Measurements from ENCODE around the gene CFAP410.

- TF ChIP-seq EZH2 (optimal IDR thresholded peaks at IDR 0.05; ENCODE audit: low read depth, low read length) = no peak
- TF ChIP-seq CTCF (IDR thresholded peaks at IDR 0.05; ENCODE audit: low read length) = no peak
- no peak for TF ChIP-seq EZH2phosphoT487 (IDR thresholded peaks at IDR 0.05; ENCODE audit: low read length)
Measured at GRCh38 chr21:44347911-44348451, 8.8 kb upstream of the CFAP410 start.

Data from MM.1S (cell line).